Forelimb muscle (tissue), 1 donor: Measurements from ENCODE around the gene DDX27. TPM values are rescaled to one million over a fixed set of nuclear protein-coding genes. Genes with fewer than 3 reads are reported as not detected.

Experiments
- DNase-seq: peaks from one replicate; pipeline ENCODE4 v3.0.0-alpha.2; 2013; ENCODE audit warnings: low read depth
- polyA plus RNA-seq: library from polyadenylated mRNA; unstranded; fragments of 120-200 nt; gene quantifications from one replicate; pipeline ENCODE4 v1.2.1, GENCODE V29; 2013; ENCODE audit not compliant: insufficient read length

The DDX27 gene
- polyA plus RNA-seq, 1 donor: 26.1 TPM

GRCh38 chr20:49278818-49279676, 59.8 kb downstream of the DDX27 start:
- no peak for DNase-seq

GRCh38 chr20:49279677-49280462, 60.7 kb downstream of the DDX27 start:
- DNase-seq: no peak

- DNase-seq: no peak
Observed at GRCh38 chr20:49280463-49281058, 61.3 kb downstream of the DDX27 start.

- no peak for DNase-seq
Observed at GRCh38 chr20:49281059-49281912, 62.1 kb downstream of the DDX27 start.

- DNase-seq: no peak
Observed at GRCh38 chr20:49281913-49282467, 62.8 kb downstream of the DDX27 start.

- DNase-seq: no peak
Observed at GRCh38 chr20:49282584-49283171, 63.5 kb downstream of the DDX27 start.

- no peak for DNase-seq
Observed at GRCh38 chr20:49283176-49283702, 64.0 kb downstream of the DDX27 start.

GRCh38 chr20:49283703-49284625, 64.7 kb downstream of the DDX27 start:
- DNase-seq: no peak

GRCh38 chr20:49284818-49285217, 65.6 kb downstream of the DDX27 start:
- no peak for DNase-seq

- no peak for DNase-seq
Observed at GRCh38 chr20:49285233-49285668, 66.0 kb downstream of the DDX27 start.

GRCh38 chr20:49285813-49286494, 66.7 kb downstream of the DDX27 start:
- no peak for DNase-seq

- DNase-seq: no peak
Observed at GRCh38 chr20:49286689-49287551, 67.7 kb downstream of the DDX27 start.

GRCh38 chr20:49287555-49288249, 68.5 kb downstream of the DDX27 start:
- no peak for DNase-seq

GRCh38 chr20:49288250-49288751, 69.1 kb downstream of the DDX27 start:
- DNase-seq: no peak

GRCh38 chr20:49288784-49289696, 69.8 kb downstream of the DDX27 start:
- no peak for DNase-seq
